Trophoblast cell (in vitro differentiated cells and primary cell): ENCODE data around the gene CDRT15.

ENCODE experiments used
- DNase-seq, 2 donors: peaks; one replicate each; pipeline ENCODE4 v3.0.0-alpha.2; 2016
- H2AFZ ChIP-seq: 2 replicates; pipeline ENCODE4 v1.6.1; 2013; ENCODE audit warnings: low read length, moderate library complexity, mild to moderate bottlenecking; ENCODE audit not compliant: insufficient read depth, poor library complexity
- H2AK5ac ChIP-seq: 2 replicates; pipeline ENCODE4 v1.6.1; 2013; ENCODE audit warnings: mild to moderate bottlenecking, low read length
- H2BK120ac ChIP-seq: 2 replicates; pipeline ENCODE4 v1.6.1; 2013; ENCODE audit warnings: low read length, mild to moderate bottlenecking, moderate library complexity; ENCODE audit not compliant: insufficient read depth, poor library complexity
- H2BK12ac ChIP-seq: 2 replicates; pipeline ENCODE4 v1.6.1; 2013; ENCODE audit warnings: mild to moderate bottlenecking, low read length, moderate library complexity
- H2BK5ac ChIP-seq: 2 replicates; pipeline ENCODE4 v1.6.1; 2013; ENCODE audit warnings: low read length, low read depth, moderate library complexity, mild to moderate bottlenecking; ENCODE audit not compliant: poor library complexity
- H3K14ac ChIP-seq: 2 replicates; pipeline ENCODE4 v1.6.1; 2013; ENCODE audit warnings: mild to moderate bottlenecking, low read length
- H3K18ac ChIP-seq: 2 replicates; pipeline ENCODE4 v1.6.1; 2013; ENCODE audit warnings: mild to moderate bottlenecking, low read length
- H3K23ac ChIP-seq: 2 replicates; pipeline ENCODE4 v1.6.1; 2013; ENCODE audit warnings: low read length
- H3K27ac ChIP-seq: 2 replicates; pipeline ENCODE4 v1.5.1; 2013; ENCODE audit warnings: low read depth, mild to moderate bottlenecking, inconsistent platforms, low read length, moderate library complexity
- H3K27me3 ChIP-seq: 2 replicates; pipeline ENCODE4 v1.6.1; 2013; ENCODE audit warnings: inconsistent platforms, mild to moderate bottlenecking, low read length, moderate library complexity; ENCODE audit not compliant: insufficient read depth
- H3K36me3 ChIP-seq, 2 experiments: 1 replicate in 1 of 2; 2 replicates in 1 of 2; pipeline ENCODE4 v1.6.1; 2013; ENCODE audit warnings: low read length in 2 of 2, mild to moderate bottlenecking in 2 of 2, moderate library complexity in 1 of 2; ENCODE audit not compliant: insufficient read depth in 2 of 2, control insufficient read depth in 1 of 2
- H3K4ac ChIP-seq: 2 replicates; pipeline ENCODE4 v1.6.1; 2013; ENCODE audit warnings: low read depth, mild to moderate bottlenecking, low read length, moderate library complexity
- H3K4me1 ChIP-seq, 2 experiments: 1 replicate in 1 of 2; 2 replicates in 1 of 2; pipeline ENCODE4 v1.6.1; 2013; ENCODE audit warnings: low read length in 2 of 2, mild to moderate bottlenecking in 2 of 2, moderate library complexity in 1 of 2; ENCODE audit not compliant: insufficient read depth in 2 of 2, control insufficient read depth in 1 of 2
- H3K4me2 ChIP-seq: 2 replicates; pipeline ENCODE4 v1.6.1; 2013; ENCODE audit warnings: inconsistent platforms, mild to moderate bottlenecking, low read length, moderate library complexity
- H3K4me3 ChIP-seq: 2 replicates; pipeline ENCODE4 v1.5.1; 2013; ENCODE audit warnings: mild to moderate bottlenecking, low read depth, low read length, inconsistent platforms
- H3K79me1 ChIP-seq: one replicate; pipeline ENCODE4 v1.6.1; 2013; ENCODE audit warnings: low read length
- H3K79me2 ChIP-seq: 2 replicates; pipeline ENCODE4 v1.6.1; 2013; ENCODE audit warnings: low read length, mild to moderate bottlenecking; ENCODE audit not compliant: control insufficient read depth, insufficient read depth, poor library complexity
- H3K9ac ChIP-seq: 2 replicates; pipeline ENCODE4 v1.6.1; 2013; ENCODE audit warnings: mild to moderate bottlenecking, low read length
- H3K9me3 ChIP-seq: 2 replicates; pipeline ENCODE4 v1.6.1; 2013; ENCODE audit warnings: low read depth, mild to moderate bottlenecking, control low read depth, inconsistent platforms, low read length; ENCODE audit not compliant: insufficient read depth
- H4K12ac ChIP-seq: 2 replicates; pipeline ENCODE4 v1.6.1; 2013; ENCODE audit warnings: low read depth, mild to moderate bottlenecking, low read length, moderate library complexity
- H4K8ac ChIP-seq: 2 replicates; pipeline ENCODE4 v1.6.1; 2013; ENCODE audit warnings: low read depth, mild to moderate bottlenecking, low read length, moderate library complexity
- H4K91ac ChIP-seq: one replicate; pipeline ENCODE4 v1.6.1; 2013; ENCODE audit warnings: low read depth, mild to moderate bottlenecking, low read length, moderate library complexity
- WGBS: extraction: QIAGEN DNeasy Blood & Tissue Kit; methylation state at CpG from one replicate; pipeline ENCODE4 v1.1.7; 2013; ENCODE audit warnings: missing lambda C conversion rate; ENCODE audit not compliant: insufficient read length, insufficient coverage; ENCODE audit errors: extremely low coverage; 5-methylcytosine and 5-hydroxymethylcytosine counted together

The CDRT15 gene

DNA sequence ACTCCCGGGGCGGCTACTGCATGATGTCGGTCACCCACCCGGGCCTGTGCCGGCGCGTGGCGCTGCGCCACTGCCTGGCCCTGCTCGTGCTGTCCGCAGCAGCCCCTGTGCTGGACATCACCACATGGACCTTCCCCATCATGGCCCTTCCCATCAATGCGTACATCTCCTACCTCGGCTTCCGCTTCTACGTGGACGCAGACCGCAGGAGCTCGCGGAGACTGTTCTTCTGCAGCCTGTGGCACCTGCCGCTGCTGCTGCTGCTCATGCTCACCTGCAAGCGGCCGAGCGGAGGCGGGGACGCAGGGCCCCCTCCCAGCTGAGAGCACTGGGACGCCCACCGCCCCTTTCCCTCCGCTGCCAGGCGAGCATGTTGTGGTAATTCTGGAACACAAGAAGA lies 29.8 kb downstream of the CDRT15 start:
- no peak for DNase-seq
- H4K12ac ChIP-seq = no peak overlapping the region
- no peaks in the 10 kb centered on the region for H3K27me3 ChIP-seq
- H3K79me2 ChIP-seq = no peaks in the 10 kb centered on the region
- H2AK5ac ChIP-seq = no peak overlapping the region
- no CpG with 5 or more reads among the region's 29 CpGs for WGBS
- no peak overlapping the region for H4K8ac ChIP-seq
- H3K23ac ChIP-seq = no peak overlapping the region
- no peak overlapping the region for H3K4me2 ChIP-seq
- no peak overlapping the region for H2BK120ac ChIP-seq
- no peak overlapping the region for H2BK12ac ChIP-seq
- no peak overlapping the region for H2AFZ ChIP-seq
- H3K27ac ChIP-seq = no peak overlapping the region
- no peaks in the 10 kb centered on the region for H3K9me3 ChIP-seq
- H3K4me3 ChIP-seq = no peak overlapping the region
- peaks cover 2 to 4% of the 10 kb centered on the region in 2 experiments for H3K36me3 ChIP-seq
- H3K14ac ChIP-seq = no peak overlapping the region
- H3K4ac ChIP-seq = no peak overlapping the region
- H4K91ac ChIP-seq = no peak overlapping the region
- H3K79me1 ChIP-seq = no peaks in the 10 kb centered on the region
- H3K9ac ChIP-seq = no peak overlapping the region
- no peak overlapping the region for H3K18ac ChIP-seq
- no peak overlapping the region for H2BK5ac ChIP-seq
- peaks cover 4 to 6% of the 10 kb centered on the region in 2 experiments for H3K4me1 ChIP-seq

DNA sequence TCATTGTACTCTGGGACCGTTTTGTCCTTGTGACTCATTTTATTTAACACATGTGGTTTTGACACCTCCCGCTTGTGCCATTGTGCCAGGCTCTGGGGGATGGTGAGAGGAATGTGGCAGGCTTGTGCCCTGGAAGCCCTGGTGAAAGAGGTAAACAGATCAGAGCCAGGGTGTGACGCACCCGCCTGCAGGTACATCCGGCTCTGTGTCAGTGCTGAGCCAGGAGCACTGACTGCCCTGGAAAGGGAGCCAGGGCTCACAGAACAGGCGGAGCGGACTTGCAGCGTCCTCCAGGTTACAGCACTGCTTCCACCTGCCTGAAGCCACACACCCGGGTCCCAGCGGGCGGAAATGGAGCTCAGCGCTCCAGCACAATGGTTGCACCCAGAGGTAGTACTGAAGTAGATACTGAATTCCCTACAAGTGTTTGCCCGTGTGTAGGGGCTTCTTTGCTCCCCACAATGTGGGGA lies 30.6 kb downstream of the CDRT15 start:
- H4K8ac ChIP-seq = no peak overlapping the region
- H2BK12ac ChIP-seq = no peak overlapping the region
- H3K9ac ChIP-seq = no peak overlapping the region
- H3K4ac ChIP-seq = no peak overlapping the region
- no CpG with 5 or more reads among the region's 13 CpGs for WGBS
- peaks cover 0 to 4% of the 10 kb centered on the region in 2 experiments for H3K36me3 ChIP-seq
- no peaks in the 10 kb centered on the region for H3K79me2 ChIP-seq
- no peak overlapping the region for H3K4me2 ChIP-seq
- no peak overlapping the region for H3K4me3 ChIP-seq
- peaks cover 4 to 6% of the 10 kb centered on the region in 2 experiments for H3K4me1 ChIP-seq
- no peak overlapping the region for H3K14ac ChIP-seq
- H4K12ac ChIP-seq = no peak overlapping the region
- no peak overlapping the region for H2BK120ac ChIP-seq
- H3K27ac ChIP-seq = no peak overlapping the region
- H3K18ac ChIP-seq = no peak overlapping the region
- no peaks in the 10 kb centered on the region for H3K9me3 ChIP-seq
- no peak overlapping the region for H2AK5ac ChIP-seq
- no peaks in the 10 kb centered on the region for H3K27me3 ChIP-seq
- no peak overlapping the region for H2BK5ac ChIP-seq
- H4K91ac ChIP-seq = no peak overlapping the region
- H3K79me1 ChIP-seq = no peaks in the 10 kb centered on the region
- no peak for DNase-seq
- no peak overlapping the region for H3K23ac ChIP-seq
- no peak overlapping the region for H2AFZ ChIP-seq

DNA sequence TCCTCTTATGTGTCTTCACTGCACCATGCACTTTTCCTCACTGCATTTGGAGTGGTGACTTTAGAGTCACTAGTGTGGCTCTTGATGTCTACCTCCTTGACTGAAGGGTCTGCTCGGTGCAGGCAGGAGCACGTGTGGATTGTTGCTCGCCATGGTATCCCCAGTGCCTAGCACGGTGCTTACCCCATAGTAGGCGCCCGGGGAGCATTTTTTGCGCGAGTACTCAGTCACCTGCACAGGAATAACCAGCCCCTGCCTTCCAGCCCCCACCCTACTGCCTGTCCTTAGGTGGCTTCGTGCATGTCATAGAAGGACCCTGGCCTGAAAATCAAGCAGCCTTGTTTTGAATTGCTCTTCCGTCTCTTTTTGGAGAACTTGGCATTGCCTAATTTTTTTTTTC lies 31.3 kb downstream of the CDRT15 start:
- no peak overlapping the region for H2BK120ac ChIP-seq
- no peaks in the 10 kb centered on the region for H3K79me1 ChIP-seq
- no peaks in the 10 kb centered on the region for H3K27me3 ChIP-seq
- no peak overlapping the region for H4K91ac ChIP-seq
- peaks cover 4 to 6% of the 10 kb centered on the region in 2 experiments for H3K4me1 ChIP-seq
- H2BK5ac ChIP-seq = no peak overlapping the region
- no peak overlapping the region for H2AFZ ChIP-seq
- no CpG with 5 or more reads among the region's 10 CpGs for WGBS
- H2BK12ac ChIP-seq = no peak overlapping the region
- no peak overlapping the region for H3K23ac ChIP-seq
- no peak overlapping the region for H3K4ac ChIP-seq
- H3K36me3 ChIP-seq = peaks cover 0 to 4% of the 10 kb centered on the region in 2 experiments
- H3K18ac ChIP-seq = no peak overlapping the region
- no peak overlapping the region for H3K4me3 ChIP-seq
- no peak overlapping the region for H2AK5ac ChIP-seq
- DNase-seq = no peak
- no peaks in the 10 kb centered on the region for H3K79me2 ChIP-seq
- H3K4me2 ChIP-seq = no peak overlapping the region
- no peak overlapping the region for H3K27ac ChIP-seq
- H3K14ac ChIP-seq = no peak overlapping the region
- no peak overlapping the region for H4K8ac ChIP-seq
- no peak overlapping the region for H3K9ac ChIP-seq
- H3K9me3 ChIP-seq = no peaks in the 10 kb centered on the region
- no peak overlapping the region for H4K12ac ChIP-seq

DNA sequence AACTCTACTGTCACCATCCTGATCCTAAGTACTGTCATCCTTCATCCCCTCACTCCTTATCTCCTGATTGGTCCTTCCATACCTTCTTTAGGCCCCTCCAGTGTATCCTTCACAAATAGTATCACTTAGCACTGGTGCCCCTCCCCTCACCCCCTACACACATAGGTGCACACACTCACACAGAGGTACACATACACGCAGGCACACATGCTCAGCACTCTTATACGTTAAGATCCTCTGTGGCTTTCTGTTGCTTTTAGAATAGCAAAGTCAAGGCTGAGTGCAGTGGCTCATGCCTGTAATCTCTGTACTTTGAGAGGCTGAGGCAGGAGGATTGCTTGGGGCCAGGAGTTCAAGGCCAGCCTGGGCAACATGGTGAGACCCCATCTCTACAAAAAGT lies 32.1 kb downstream of the CDRT15 start:
- Histone ChIP-seq H3K79me2 (no peaks in the 10 kb centered on the region), H3K18ac (no peak overlapping the region), H3K14ac (no peak overlapping the region), H3K27ac (no peak overlapping the region), H3K27me3 (no peaks in the 10 kb centered on the region), H2BK120ac (no peak overlapping the region), H3K4me3 (no peak overlapping the region), H3K79me1 (no peaks in the 10 kb centered on the region), H4K91ac (no peak overlapping the region), H2BK5ac (no peak overlapping the region), H4K8ac (no peak overlapping the region), H3K9me3 (no peaks in the 10 kb centered on the region), H3K23ac (no peak overlapping the region), H3K4ac (no peak overlapping the region), H2AFZ (no peak overlapping the region), H3K4me1 (peaks cover 4 to 6% of the 10 kb centered on the region in 2 experiments), H3K36me3 (peaks cover 0 to 4% of the 10 kb centered on the region in 2 experiments), H4K12ac (no peak overlapping the region), H3K9ac (no peak overlapping the region), H2AK5ac (no peak overlapping the region), H3K4me2 (no peak overlapping the region), H2BK12ac (no peak overlapping the region)
- no CpG with 5 or more reads among the region's 2 CpGs for WGBS
- no peak for DNase-seq
